ENCODE results near the gene EPB41L1.

EPB41L1 gene

GRCh38 chr20:36118371-36118770, 36.2 kb upstream of the EPB41L1 start:
- DNase-seq (ENCODE audit: low read depth in 1 of 2, low spot score in 1 of 2) = no peak
- Histone ChIP-seq H3K27ac (replicated peaks) (no peak overlapping the region), H3K4me3 (replicated peaks; ENCODE audit: insufficient read depth, low read length) (no peak overlapping the region), H3K27me3 (ENCODE audit: insufficient read depth, poor library complexity, severe bottlenecking) (no peaks in the 10 kb centered on the region)
- TF ChIP-seq GABPA (IDR thresholded peaks at IDR 0.05; ENCODE audit: low read depth) = no peak
- no peak for TF ChIP-seq REST (IDR thresholded peaks at IDR 0.05; ENCODE audit: insufficient replicate concordance, low read depth)
- TF ChIP-seq SPI1 (IDR thresholded peaks at IDR 0.05; ENCODE audit: borderline replicate concordance, low read depth) = no peak
- no peak for TF ChIP-seq CTCF (IDR thresholded peaks at IDR 0.05; ENCODE audit: insufficient read depth, low read length)
- TF ChIP-seq POLR2AphosphoS5 (IDR thresholded peaks at IDR 0.05; ENCODE audit: low read depth) = no peak

DNA sequence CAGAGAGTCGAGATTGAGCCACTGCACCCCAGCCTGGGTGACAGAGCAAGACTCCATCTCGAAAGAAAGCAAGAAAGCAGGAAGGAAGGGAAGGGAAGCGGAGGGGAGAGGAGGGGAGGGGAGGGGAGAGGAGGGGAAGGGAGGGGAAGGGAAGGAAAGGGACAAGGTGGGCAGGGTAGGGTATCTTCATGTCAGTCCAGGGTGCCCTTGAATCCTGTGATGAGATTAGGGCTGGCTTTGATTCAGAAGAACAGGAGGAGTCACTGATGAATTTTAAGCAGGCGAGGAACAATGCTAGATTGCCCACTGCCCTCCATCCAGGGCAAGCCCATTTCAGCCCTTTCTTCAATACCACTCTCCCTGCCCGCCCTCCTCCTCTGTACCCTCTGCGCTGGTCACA, 35.0 kb upstream of the EPB41L1 start:
- Histone ChIP-seq H3K4me3 (replicated peaks; ENCODE audit: insufficient read depth, low read length) (no peak overlapping the region), H3K27ac (replicated peaks) (no peak overlapping the region), H3K27me3 (ENCODE audit: insufficient read depth, poor library complexity, severe bottlenecking) (no peaks in the 10 kb centered on the region)
- DNase-seq (ENCODE audit: low read depth in 1 of 2, low spot score in 1 of 2) = no peak
- TF ChIP-seq SPI1 (IDR thresholded peaks at IDR 0.05; ENCODE audit: borderline replicate concordance, low read depth) (no peak), REST (IDR thresholded peaks at IDR 0.05; ENCODE audit: insufficient replicate concordance, low read depth) (no peak), POLR2AphosphoS5 (IDR thresholded peaks at IDR 0.05; ENCODE audit: low read depth) (no peak), CTCF (IDR thresholded peaks at IDR 0.05; ENCODE audit: insufficient read depth, low read length) (no peak), GABPA (IDR thresholded peaks at IDR 0.05; ENCODE audit: low read depth) (no peak)

- Histone ChIP-seq H3K27me3 (ENCODE audit: insufficient read depth, poor library complexity, severe bottlenecking) (no peaks in the 10 kb centered on the region), H3K27ac (replicated peaks) (no peak overlapping the region), H3K4me3 (replicated peaks; ENCODE audit: insufficient read depth, low read length) (no peak overlapping the region)
- TF ChIP-seq CTCF (IDR thresholded peaks at IDR 0.05; ENCODE audit: insufficient read depth, low read length) (no peak), SPI1 (IDR thresholded peaks at IDR 0.05; ENCODE audit: borderline replicate concordance, low read depth) (no peak), GABPA (IDR thresholded peaks at IDR 0.05; ENCODE audit: low read depth) (no peak)
- no peak for DNase-seq (ENCODE audit: low read depth in 1 of 2, low spot score in 1 of 2)
Measured at GRCh38 chr20:36120241-36120640, 34.3 kb upstream of the EPB41L1 start.

- H3K27ac ChIP-seq (replicated peaks) = no peak overlapping the region
- no peaks in the 10 kb centered on the region for H3K27me3 ChIP-seq (ENCODE audit: insufficient read depth, poor library complexity, severe bottlenecking)
- TF ChIP-seq GABPA (IDR thresholded peaks at IDR 0.05; ENCODE audit: low read depth) = no peak
- TF ChIP-seq CTCF (IDR thresholded peaks at IDR 0.05; ENCODE audit: insufficient read depth, low read length) = no peak
- no peak for TF ChIP-seq REST (IDR thresholded peaks at IDR 0.05; ENCODE audit: insufficient replicate concordance, low read depth)
- TF ChIP-seq SPI1 (IDR thresholded peaks at IDR 0.05; ENCODE audit: borderline replicate concordance, low read depth) = no peak
- no peak for TF ChIP-seq POLR2AphosphoS5 (IDR thresholded peaks at IDR 0.05; ENCODE audit: low read depth)
- no peak overlapping the region for H3K4me3 ChIP-seq (replicated peaks; ENCODE audit: insufficient read depth, low read length)
- DNase-seq (ENCODE audit: low read depth in 1 of 2, low spot score in 1 of 2) = no peak
Measured at GRCh38 chr20:36120991-36121390, 33.5 kb upstream of the EPB41L1 start.

All from HL-60 (cell line).